HL-60 (cell line): ENCODE data around the gene TH.

Source experiments
- CTCF ChIP-seq: IDR thresholded peaks from one replicate; pipeline ENCODE4 v1.5.1; 2011; ENCODE audit warnings: low read length, control low read depth, inconsistent platforms; ENCODE audit not compliant: insufficient read depth
- GABPA ChIP-seq: IDR thresholded peaks from 2 replicates; pipeline ENCODE4 v1.6.1; 2012; ENCODE audit warnings: low read depth
- POLR2AphosphoS5 ChIP-seq: IDR thresholded peaks from 2 replicates; pipeline ENCODE4 v1.6.1; 2012; ENCODE audit warnings: low read depth
- REST ChIP-seq: IDR thresholded peaks from 2 replicates; pipeline ENCODE4 v1.6.1; 2012; ENCODE audit warnings: low read depth; ENCODE audit not compliant: insufficient replicate concordance
- SPI1 ChIP-seq: IDR thresholded peaks from 2 replicates; pipeline ENCODE4 v1.6.1; 2012; ENCODE audit warnings: low read depth, mild to moderate bottlenecking, borderline replicate concordance

GRCh38 chr11:2143477-2143798, 28.2 kb downstream of the TH start:
- TF ChIP-seq CTCF (no peak), POLR2AphosphoS5 (no peak), GABPA (no peak), REST (no peak), SPI1 (no peak)
